K562 treated with DMSO at 1 percent for 48 hours (cell line): ENCODE measurements around the gene MINDY4B. TPM values are rescaled to one million over a fixed set of nuclear protein-coding genes. Genes with fewer than 3 reads are reported as not detected.

Source experiments
- total RNA-seq: library from RNA; unstranded; fragments of 300-600 nt; gene quantifications from 2 replicates; pipeline ENCODE4 v1.2.3, GENCODE V29; 2022; ENCODE audit warnings: low replicate concordance; ENCODE audit errors: extremely low read depth

The MINDY4B gene
- total RNA-seq: not detected in 2 replicates

GRCh38 chr3:150905339-150905738 lies at the start of gene MINDY4B:
TSS of gene MINDY4B (minus strand) at chr3:150905439. CDS start at chr3:150905439, 0 bp downstream.

Other genes with a start within 250 kb of the MINDY4B start
- gene ERICH6, start 201.5 kb downstream of the MINDY4B start, total RNA-seq: not detected in 2 replicates
- gene SIAH2, start 142.3 kb downstream of the MINDY4B start, total RNA-seq: not detected in 2 replicates
- gene CLRN1, start 67.3 kb upstream of the MINDY4B start, total RNA-seq: not detected in 2 replicates
- gene MED12L, start 180.2 kb upstream of the MINDY4B start, total RNA-seq: not detected in 2 replicates